K562 (cell line): ENCODE results near the gene DAG1. TPM values are rescaled to one million over a fixed set of nuclear protein-coding genes. Genes with fewer than 3 reads are reported as not detected.
A peak's percentile ranks its signal among the peaks of the same experiment; 100 is the strongest.

ENCODE experiments used
- ATAC-seq: fragments of 200-7000 bp; cut with Tn5 transposase; 3 replicates; pipeline ENCODE4 v1.9.1; 2020; ENCODE audit warnings: moderate library complexity
- BruUV-seq: library from RNA; stranded (reverse); fragments of 400-500 nt; replicated peaks from 2 replicates; lab custom pipeline; 2021; lab: Mats Ljungman, UMichigan
- CTCF ChIA-PET: fragments of 300-600 bp; formaldehyde crosslinking; extraction: SDS; loops from one replicate; lab custom pipeline; 2021; ENCODE audit warnings: low intra/inter-chr PET ratio; lab: Yijun Ruan, JAX
- POLR2A ChIA-PET: fragments of 300-600, 350-650 bp; sonication (Branson Sonifier 250); formaldehyde crosslinking; extraction: SDS; loops from one replicate; lab custom pipeline; 2021; ENCODE audit warnings: antibody characterized with exemption, inconsistent platforms; lab: Yijun Ruan, JAX
- DNase-seq, 4 experiments: peaks; one replicate each; pipeline versions ENCODE4 v3.0.0 to v3.0.0-alpha.2; 2011 to 2018; ENCODE audit warnings: low spot score in 3 of 4, mixed read lengths in 3 of 4; ENCODE audit errors: extremely low read depth in 1 of 4
- FAIRE-seq: peaks from 2 replicates; lab custom pipeline; 2011; peaks lifted over from hg19 to GRCh38; lab: Jason Lieb, UNC
- H2AFZ ChIP-seq: 2 replicates; pipeline ENCODE4 v1.6.0; 2011; ENCODE audit warnings: low read depth, low read length, control low read depth, inconsistent platforms
- H3K27ac ChIP-seq: fragments of 200-600 bp; 3 replicates; pipeline ENCODE4 v1.8.0; 2011; ENCODE audit warnings: low read depth, mild to moderate bottlenecking, control low read depth, inconsistent platforms, low read length, moderate library complexity, mixed read lengths; ENCODE audit errors: extremely low read depth
- H3K27me3 ChIP-seq, 2 experiments: fragments of 300-600 bp in 1 of 2; 2 replicates in 1 of 2; 3 replicates in 1 of 2; pipeline versions ENCODE4 v1.6.0 to v1.8.0; 2011; ENCODE audit warnings: inconsistent platforms in 2 of 2, low read length in 2 of 2, mild to moderate bottlenecking in 1 of 2, mixed read lengths in 1 of 2, moderate library complexity in 1 of 2; ENCODE audit not compliant: control insufficient read depth in 2 of 2, insufficient read depth in 2 of 2
- H3K36me3 ChIP-seq: fragments of 300-600 bp; 3 replicates; pipeline ENCODE4 v1.8.0; 2011; ENCODE audit warnings: mild to moderate bottlenecking, low read length, inconsistent platforms; ENCODE audit not compliant: control insufficient read depth, insufficient read depth
- H3K4me1 ChIP-seq, 2 experiments: fragments of 200-600 bp in 1 of 2; replicated peaks in 1 of 2; 2 replicates in 1 of 2; 3 replicates in 1 of 2; pipeline versions ENCODE4 v1.5.1 to v1.8.0; 2011; ENCODE audit warnings: inconsistent platforms in 2 of 2, low read length in 2 of 2, mild to moderate bottlenecking in 1 of 2, mixed read lengths in 1 of 2, moderate library complexity in 1 of 2; ENCODE audit not compliant: control insufficient read depth in 2 of 2, insufficient read depth in 2 of 2
- H3K4me2 ChIP-seq: 2 replicates; pipeline ENCODE4 v1.6.1; 2011; ENCODE audit warnings: low read length, control low read depth, inconsistent platforms, mixed read lengths; ENCODE audit not compliant: insufficient read depth
- H3K4me3 ChIP-seq: fragments of 200-600 bp; sonication (generic), shearing (Covaris generic); 2 replicates; pipeline ENCODE4 v1.5.1; 2016; ENCODE audit warnings: control low read depth, inconsistent platforms
- H3K79me2 ChIP-seq: fragments of 200-600 bp; 3 replicates; pipeline ENCODE4 v1.8.0; 2011; ENCODE audit warnings: low read length, inconsistent platforms; ENCODE audit not compliant: control insufficient read depth, insufficient read depth
- H3K9ac ChIP-seq, 2 experiments: 2 replicates each; pipeline versions ENCODE4 v1.6.0 to v1.6.1; 2011; ENCODE audit warnings: low read depth in 2 of 2, low read length in 2 of 2, control low read depth in 1 of 2, inconsistent platforms in 1 of 2, mild to moderate bottlenecking in 1 of 2, mixed read lengths in 1 of 2; ENCODE audit not compliant: insufficient read depth in 1 of 2
- H3K9me1 ChIP-seq: one replicate; pipeline ENCODE4 v1.6.0; 2011; ENCODE audit warnings: inconsistent platforms, mild to moderate bottlenecking, low read length, moderate library complexity; ENCODE audit not compliant: control insufficient read depth, insufficient read depth
- H3K9me3 ChIP-seq: replicated peaks from 2 replicates; pipeline ENCODE4 v1.5.1; 2011; ENCODE audit warnings: low read depth, low read length, inconsistent platforms; ENCODE audit not compliant: control insufficient read depth, insufficient read depth
- H4K20me1 ChIP-seq: replicated peaks from 2 replicates; pipeline ENCODE4 v1.6.1; 2011; ENCODE audit warnings: low read length, inconsistent platforms, mixed read lengths; ENCODE audit not compliant: control insufficient read depth, insufficient read depth
- BRD4 ChIP-seq: fragments of 200-600 bp; sonication (generic); IDR thresholded peaks from 2 replicates; pipeline ENCODE4 v1.6.1; 2017; ENCODE audit warnings: inconsistent platforms
- CBFA2T2 ChIP-seq: fragments of 450-650 bp; conservative IDR thresholded peaks from 2 replicates; pipeline ENCODE4 v1.6.1; 2017; ENCODE audit warnings: mild to moderate bottlenecking
- CBX3 ChIP-seq, 2 experiments: IDR thresholded peaks; 1 replicate in 1 of 2; 2 replicates in 1 of 2; pipeline ENCODE4 v1.6.1; 2012; ENCODE audit warnings: inconsistent platforms in 2 of 2, low read length in 2 of 2, borderline replicate concordance in 1 of 2, control low read depth in 1 of 2
- CREBBP ChIP-seq: IDR thresholded peaks from one replicate; pipeline ENCODE4 v1.6.1; 2012; ENCODE audit warnings: low read depth, mild to moderate bottlenecking, control low read depth, inconsistent platforms, low read length
- CTBP1 ChIP-seq: fragments of 450-650 bp; IDR thresholded peaks from 2 replicates; pipeline ENCODE4 v1.6.1; 2016; ENCODE audit warnings: borderline replicate concordance
- KAT2B ChIP-seq: IDR thresholded peaks from one replicate; pipeline ENCODE4 v1.6.1; 2012; ENCODE audit warnings: low read depth, mild to moderate bottlenecking, control low read depth, inconsistent platforms, low read length, moderate library complexity
- PHB ChIP-seq: fragments of 250-450 bp; sonication (Bioruptor Pico); IDR thresholded peaks from 2 replicates; pipeline ENCODE4 v1.5.0; 2021
- PYGO2 ChIP-seq: fragments of 450-650 bp; IDR thresholded peaks from 2 replicates; pipeline ENCODE4 v1.6.1; 2016; ENCODE audit warnings: mild to moderate bottlenecking, missing genetic modification characterization, moderate library complexity, missing compliant biosample characterization
- RAD21 ChIP-seq, 2 experiments: fragments of 250-450 bp in 1 of 2; fragments of 450-650 bp in 1 of 2; sonication (Bioruptor Pico) in 1 of 2; formaldehyde crosslinking in 1 of 2; IDR thresholded peaks in 1 of 2; conservative IDR thresholded peaks in 1 of 2; 2 replicates each; pipeline versions ENCODE4 v1.4.0 to v1.8.0; 2020 to 2022; ENCODE audit warnings: mild to moderate bottlenecking in 2 of 2, moderate library complexity in 1 of 2
- ZEB2 ChIP-seq: fragments of 450-650 bp; IDR thresholded peaks from 2 replicates; pipeline ENCODE4 v1.6.1; 2016
- WGBS: fragments of 100-300 bp; shearing (Covaris generic); methylation state at CpG from one replicate; pipeline ENCODE4 v1.1.6; 2016; ENCODE audit warnings: low coverage, mixed read lengths; ENCODE audit not compliant: insufficient coverage; ENCODE audit errors: missing lambda C conversion rate; 5-methylcytosine and 5-hydroxymethylcytosine counted together
- in situ Hi-C: fragments of 300-500 bp; cut with MboI; formaldehyde crosslinking; loops from 4 replicates; pipeline ENCODE4 v1.15.0; 2018; ENCODE audit warnings: inconsistent platforms, mixed read lengths
- intact Hi-C: fragments of 100-400 bp; cut with micrococcal nuclease; formaldehyde crosslinking; loops from 2 replicates; pipeline ENCODE4 v1.14.2; 2022
- polyA plus RNA-seq, 8 experiments: library from polyadenylated mRNA; depleted of rRNA in 4 of 8; stranded (reverse) in 5 of 8; unstranded in 3 of 8; fragments of >200 nt; fragmentation: Nextera tagmentation in 2 of 8; fragmentation: Illumina TruSeq in 1 of 8; extraction: Ambion mirVana in 2 of 8; extraction: Trizol in 1 of 8; gene quantifications; 2 replicates each; pipeline versions ENCODE4 v1.2.1 to v1.2.3, GENCODE V29; 2011 to 2014; ENCODE audit warnings: inconsistent platforms in 1 of 8, missing spikeins in 1 of 8
- total RNA-seq, 7 experiments: library from RNA; depleted of rRNA in 6 of 7; stranded (reverse); fragments of >200 nt in 6 of 7; fragmentation: Illumina TruSeq in 2 of 7; extraction: Trizol in 2 of 7; gene quantifications; 2 replicates each; pipeline versions ENCODE4 v1.2.1 to v1.2.3, GENCODE V29; 2011 to 2021; ENCODE audit warnings: low replicate concordance in 1 of 7
- TF ChIP-seq, protein P1 (sequence below): sonication (generic); formaldehyde crosslinking; IDR thresholded peaks from 2 replicates; pipeline ENCODE4 v1.8.0; 2022; ENCODE audit warnings: mild to moderate bottlenecking, low read depth, missing genetic modification reagents
- TF ChIP-seq, protein P2 (sequence below): sonication (generic); formaldehyde crosslinking; IDR thresholded peaks from 2 replicates; pipeline ENCODE4 v1.8.0; 2022; ENCODE audit warnings: missing genetic modification reagents, mild to moderate bottlenecking, borderline replicate concordance
- TF ChIP-seq, protein P3 (sequence below): fragments of 450-650 bp; formaldehyde crosslinking; IDR thresholded peaks from 2 replicates; pipeline ENCODE4 v1.4.0; 2020; ENCODE audit warnings: mild to moderate bottlenecking, moderate library complexity
- TF ChIP-seq, protein P4 (sequence below): fragments of 450-650 bp; formaldehyde crosslinking; IDR thresholded peaks from 2 replicates; pipeline ENCODE4 v1.4.0; 2022; ENCODE audit warnings: mild to moderate bottlenecking, moderate library complexity

The DAG1 gene
- total and polyA plus RNA-seq, 9 of the 15 experiments (the other 6 are each of a cell fraction or from before 2014, with no cell fraction given), result 0.29 to 19.6 (median 8.2) TPM

DNA sequence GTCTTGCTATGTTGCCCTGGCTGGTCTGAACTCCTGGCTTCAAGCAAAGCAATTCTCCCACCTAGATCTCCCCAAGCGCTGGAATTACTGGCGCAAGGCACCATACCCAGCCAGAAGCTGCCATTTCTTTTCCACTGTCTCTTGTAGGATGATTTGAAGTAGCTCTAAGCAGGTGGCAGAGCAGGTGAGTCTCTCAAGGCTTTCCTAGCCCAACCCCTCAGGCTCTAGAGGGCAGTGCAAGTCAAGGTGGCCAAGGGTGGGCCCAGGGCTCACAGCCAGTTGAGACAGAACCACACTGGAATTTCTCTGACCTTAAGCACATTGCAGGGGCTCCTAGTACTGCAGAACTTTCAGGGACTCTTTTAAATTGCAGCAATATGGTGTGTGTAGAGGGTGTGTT, 15.6 kb upstream of the DAG1 start:
- peak; percentile 25 to 67 (median 40) for DNase-seq
- H3K9ac ChIP-seq, result no peak overlapping the region
- no peak for TF ChIP-seq CTBP1
- TF ChIP-seq, protein P1, sequence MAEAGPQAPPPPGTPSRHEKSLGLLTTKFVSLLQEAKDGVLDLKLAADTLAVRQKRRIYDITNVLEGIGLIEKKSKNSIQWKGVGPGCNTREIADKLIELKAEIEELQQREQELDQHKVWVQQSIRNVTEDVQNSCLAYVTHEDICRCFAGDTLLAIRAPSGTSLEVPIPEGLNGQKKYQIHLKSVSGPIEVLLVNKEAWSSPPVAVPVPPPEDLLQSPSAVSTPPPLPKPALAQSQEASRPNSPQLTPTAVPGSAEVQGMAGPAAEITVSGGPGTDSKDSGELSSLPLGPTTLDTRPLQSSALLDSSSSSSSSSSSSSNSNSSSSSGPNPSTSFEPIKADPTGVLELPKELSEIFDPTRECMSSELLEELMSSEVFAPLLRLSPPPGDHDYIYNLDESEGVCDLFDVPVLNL (CRISPR knock-in tag), result no peak
- TF ChIP-seq CBFA2T2, result no peak
- TF ChIP-seq, protein P2, sequence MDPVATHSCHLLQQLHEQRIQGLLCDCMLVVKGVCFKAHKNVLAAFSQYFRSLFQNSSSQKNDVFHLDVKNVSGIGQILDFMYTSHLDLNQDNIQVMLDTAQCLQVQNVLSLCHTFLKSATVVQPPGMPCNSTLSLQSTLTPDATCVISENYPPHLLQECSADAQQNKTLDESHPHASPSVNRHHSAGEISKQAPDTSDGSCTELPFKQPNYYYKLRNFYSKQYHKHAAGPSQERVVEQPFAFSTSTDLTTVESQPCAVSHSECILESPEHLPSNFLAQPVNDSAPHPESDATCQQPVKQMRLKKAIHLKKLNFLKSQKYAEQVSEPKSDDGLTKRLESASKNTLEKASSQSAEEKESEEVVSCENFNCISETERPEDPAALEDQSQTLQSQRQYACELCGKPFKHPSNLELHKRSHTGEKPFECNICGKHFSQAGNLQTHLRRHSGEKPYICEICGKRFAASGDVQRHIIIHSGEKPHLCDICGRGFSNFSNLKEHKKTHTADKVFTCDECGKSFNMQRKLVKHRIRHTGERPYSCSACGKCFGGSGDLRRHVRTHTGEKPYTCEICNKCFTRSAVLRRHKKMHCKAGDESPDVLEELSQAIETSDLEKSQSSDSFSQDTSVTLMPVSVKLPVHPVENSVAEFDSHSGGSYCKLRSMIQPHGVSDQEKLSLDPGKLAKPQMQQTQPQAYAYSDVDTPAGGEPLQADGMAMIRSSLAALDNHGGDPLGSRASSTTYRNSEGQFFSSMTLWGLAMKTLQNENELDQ (CRISPR knock-in tag), result no peak
- 0 out of 2 replicates have a peak, but pooled peaks have one; percentile 19 for TF ChIP-seq ZEB2
- TF ChIP-seq CBX3 (IDR thresholded peaks at IDR 0.05; ENCODE audit: borderline replicate concordance in 1 of 2, low read length in 2 of 2), result no peak
- TF ChIP-seq, protein P3, sequence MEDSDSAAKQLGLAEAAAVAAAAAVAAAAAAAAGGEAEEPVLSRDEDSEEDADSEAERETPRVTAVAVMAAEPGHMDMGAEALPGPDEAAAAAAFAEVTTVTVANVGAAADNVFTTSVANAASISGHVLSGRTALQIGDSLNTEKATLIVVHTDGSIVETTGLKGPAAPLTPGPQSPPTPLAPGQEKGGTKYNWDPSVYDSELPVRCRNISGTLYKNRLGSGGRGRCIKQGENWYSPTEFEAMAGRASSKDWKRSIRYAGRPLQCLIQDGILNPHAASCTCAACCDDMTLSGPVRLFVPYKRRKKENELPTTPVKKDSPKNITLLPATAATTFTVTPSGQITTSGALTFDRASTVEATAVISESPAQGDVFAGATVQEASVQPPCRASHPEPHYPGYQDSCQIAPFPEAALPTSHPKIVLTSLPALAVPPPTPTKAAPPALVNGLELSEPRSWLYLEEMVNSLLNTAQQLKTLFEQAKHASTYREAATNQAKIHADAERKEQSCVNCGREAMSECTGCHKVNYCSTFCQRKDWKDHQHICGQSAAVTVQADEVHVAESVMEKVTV (CRISPR knock-in tag), result no peak; the same call in 1 of the 2 replicates
- TF ChIP-seq RAD21 (CRISPR knock-in tag; conservative IDR thresholded peaks at IDR 0.05 in 1 of 2, IDR thresholded peaks at IDR 0.05 in 1 of 2), result peak; percentile 61 to 77
- TF ChIP-seq, protein P4, sequence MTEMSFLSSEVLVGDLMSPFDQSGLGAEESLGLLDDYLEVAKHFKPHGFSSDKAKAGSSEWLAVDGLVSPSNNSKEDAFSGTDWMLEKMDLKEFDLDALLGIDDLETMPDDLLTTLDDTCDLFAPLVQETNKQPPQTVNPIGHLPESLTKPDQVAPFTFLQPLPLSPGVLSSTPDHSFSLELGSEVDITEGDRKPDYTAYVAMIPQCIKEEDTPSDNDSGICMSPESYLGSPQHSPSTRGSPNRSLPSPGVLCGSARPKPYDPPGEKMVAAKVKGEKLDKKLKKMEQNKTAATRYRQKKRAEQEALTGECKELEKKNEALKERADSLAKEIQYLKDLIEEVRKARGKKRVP (CRISPR knock-in tag), result no peak
- no peak for TF ChIP-seq CREBBP
- TF ChIP-seq KAT2B, result no peak
- TF ChIP-seq PYGO2 (tag), result no peak
- TF ChIP-seq PHB, result no peak
- no peak for TF ChIP-seq BRD4

More for the DNA sequence above, 15.6 kb upstream of the DAG1 start:
- POLR2A ChIA-PET, result interaction anchor here (1.1 kb wide), 1 partner anchor 290 kb away, joined by 3 read pairs; no protein-coding TSS in a partner anchor
- BruUV-seq, result no TSS peak
- WGBS, result 37% methylated on average over 2 of the region's 2 CpGs
- Histone ChIP-seq H3K9me1 (no peaks in the 10 kb centered on the region), H2AFZ (no peak overlapping the region), H3K27me3 (no peaks in the 10 kb centered on the region), H3K4me3 (no peak overlapping the region), H3K4me2 (no peak overlapping the region), H3K9me3 (no peaks in the 10 kb centered on the region), H3K4me1 (no peaks in the 10 kb centered on the region; a peak in 1 of 5 replicates), H3K79me2 (no peaks in the 10 kb centered on the region), H3K27ac (no peak overlapping the region), H4K20me1 (no peaks in the 10 kb centered on the region), H3K36me3 (no peaks in the 10 kb centered on the region)
- CTCF ChIA-PET, result interaction anchor here (0.6 kb wide), 1 partner anchor 385 kb away, joined by 3 read pairs; no protein-coding TSS in a partner anchor
- FAIRE-seq (peak; percentile 60), ATAC-seq (peak; percentile 98)
- intact Hi-C loops, result loop anchor here (1.0 kb wide), 2 partner anchors 85 to 217 kb away; no protein-coding TSS in a partner anchor
- in situ Hi-C loops, result no loop called here
